K562 treated with DMSO at 1 percent for 24 hours (cell line): ENCODE results near the gene LIM2. TPM values are rescaled to one million over a fixed set of nuclear protein-coding genes. Genes with fewer than 3 reads are reported as not detected.

Source experiments
- total RNA-seq: library from RNA; unstranded; fragments of 300-600 nt; gene quantifications from 2 replicates; pipeline ENCODE4 v1.2.3, GENCODE V29; 2022; ENCODE audit warnings: low read depth; ENCODE audit not compliant: insufficient read depth

Gene LIM2, protein sequence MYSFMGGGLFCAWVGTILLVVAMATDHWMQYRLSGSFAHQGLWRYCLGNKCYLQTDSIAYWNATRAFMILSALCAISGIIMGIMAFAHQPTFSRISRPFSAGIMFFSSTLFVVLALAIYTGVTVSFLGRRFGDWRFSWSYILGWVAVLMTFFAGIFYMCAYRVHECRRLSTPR
- not detected in 2 replicates for total RNA-seq

DNA sequence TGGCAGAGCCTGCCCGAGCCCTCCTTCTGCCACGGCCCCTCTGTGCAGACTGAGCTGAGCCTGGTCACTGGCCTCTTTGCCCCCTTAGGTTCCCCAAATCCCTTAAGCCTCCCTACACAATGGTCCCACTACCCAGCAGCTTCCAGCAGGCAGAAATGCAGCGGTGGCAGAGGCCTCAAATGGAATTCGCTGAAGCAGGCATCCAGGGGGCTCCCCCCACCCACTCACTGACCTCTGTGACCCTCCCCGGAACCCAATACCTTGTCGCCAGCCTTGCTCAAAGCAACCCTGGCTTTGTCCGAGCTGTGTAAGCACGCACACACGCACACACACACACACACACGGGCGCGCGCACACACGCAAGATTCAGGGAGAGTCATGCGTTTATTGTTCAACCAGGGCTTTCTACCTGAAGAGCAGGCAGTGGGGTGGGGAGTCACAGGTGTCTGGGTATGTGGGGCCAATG lies at the start of gene LIM2:
Gene LIM2 (minus strand): TSS at position 51 of the 466 bp plus-strand sequence. CDS start 531 bp downstream, outside the sequence.

DNA sequence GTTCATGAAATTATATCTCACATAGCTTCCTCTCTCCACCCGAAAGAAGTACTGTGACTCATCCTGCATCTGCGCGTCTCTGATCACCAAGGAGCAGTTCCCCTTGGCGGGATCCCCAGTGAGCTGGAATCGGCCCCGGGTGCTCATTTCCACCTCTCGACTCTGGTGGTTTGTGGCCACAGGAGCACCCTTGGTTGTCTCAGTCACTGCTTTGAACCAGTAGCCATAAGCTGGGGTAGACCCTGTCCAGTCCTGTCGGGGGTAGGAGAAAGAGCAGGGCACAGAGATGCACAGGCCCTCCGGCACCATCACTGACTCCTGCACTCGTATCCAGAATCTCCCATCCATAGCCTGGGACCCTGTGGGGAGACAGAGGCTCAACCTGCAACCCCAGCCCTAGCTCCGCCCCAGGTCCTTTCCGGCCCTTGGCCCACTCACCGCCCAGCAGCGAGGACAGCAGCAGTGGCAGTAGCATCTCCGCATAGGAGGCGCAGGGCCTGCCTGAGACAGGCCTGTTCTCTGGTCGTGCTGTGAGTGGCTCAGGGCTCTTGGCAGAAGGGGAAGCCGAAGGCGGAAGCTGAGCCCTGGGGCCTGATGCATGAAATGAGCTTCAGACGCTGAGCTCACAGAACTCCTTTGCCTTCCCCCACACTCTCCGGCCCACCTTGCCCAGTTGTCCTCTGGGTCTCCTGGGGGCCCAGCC lies 29.5 kb upstream of the LIM2 start, which contains the start of gene SIGLEC10:
Gene SIGLEC10 (minus strand): TSS at position 536 of the 703 bp plus-strand sequence. CDS start 61 bp downstream, at position 475.

GRCh38 chr19:51372649-51373504 lies 14.9 kb downstream of the LIM2 start, which contains the start of gene NKG7:
Gene NKG7 (minus strand): TSS chr19:51372654. CDS start chr19:51372535, 119 bp downstream.

GRCh38 chr19:51368366-51369282 lies 19.1 kb downstream of the LIM2 start, which contains the start of gene CLDND2:
Gene CLDND2 (minus strand): TSS chr19:51369003. CDS start chr19:51368577, 426 bp downstream.

DNA sequence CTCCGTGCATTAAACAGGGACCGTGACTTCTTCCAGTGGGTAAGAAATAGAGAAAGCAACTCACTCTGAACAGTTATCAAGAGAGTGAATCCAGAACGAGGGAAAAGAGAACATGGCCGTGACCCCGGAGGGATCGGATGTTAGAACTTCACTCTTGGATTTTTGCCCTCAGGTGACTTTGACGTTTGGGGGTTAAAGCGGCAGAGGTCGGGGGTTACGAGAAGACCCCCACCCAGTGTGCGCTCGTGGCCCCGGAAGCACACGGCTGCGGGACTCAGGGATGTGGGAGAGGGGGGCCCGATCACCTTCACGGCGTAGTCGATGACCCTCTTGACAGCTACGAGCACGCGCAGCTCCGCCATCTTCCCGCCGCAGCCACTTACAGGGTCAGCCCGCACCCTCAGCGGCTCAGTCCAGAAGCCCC lies 21.8 kb downstream of the LIM2 start, which contains the start of gene ETFB:
Gene ETFB (minus strand): TSS at position 424 of the 424 bp plus-strand sequence. CDS start 62 bp downstream, at position 362.

GRCh38 chr19:51341976-51342580 lies 45.7 kb downstream of the LIM2 start, which contains the start of gene VSIG10L:
Gene VSIG10L (minus strand): TSS chr19:51342139. CDS start chr19:51342124, 15 bp downstream.

Other genes with a start within 250 kb of the LIM2 start
- gene SIGLEC7, start 245.7 kb downstream of the LIM2 start, total RNA-seq: 0.15 TPM in 1 of 2 replicates, not detected in the other
- 73.3 and 79.4 TPM in 2 replicates for gene CD33, start 162.9 kb downstream of the LIM2 start, total RNA-seq
- not detected in 2 replicates for gene SIGLECL1, start 136.9 kb downstream of the LIM2 start, total RNA-seq
- 0.25 TPM in 1 of 2 replicates, not detected in the other for gene IGLON5, start 76.3 kb downstream of the LIM2 start, total RNA-seq
- 11.0 and 11.2 TPM in 2 replicates for gene VSIG10L, start 45.8 kb downstream of the LIM2 start, total RNA-seq
- 300 and 330 TPM in 2 replicates for gene ETFB, start 21.6 kb downstream of the LIM2 start, total RNA-seq
- not detected in 2 replicates for gene CLDND2, start 19.0 kb downstream of the LIM2 start, total RNA-seq
- gene NKG7, start 15.3 kb downstream of the LIM2 start, total RNA-seq: 1.1 TPM in 1 of 2 replicates, not detected in the other
- 3.5 and 4.6 TPM in 2 replicates for gene C19orf84, start 2.6 kb upstream of the LIM2 start, total RNA-seq
- gene SIGLEC10, start 29.7 kb upstream of the LIM2 start, total RNA-seq: 0.34 and 1.2 TPM in 2 replicates
- 0.27 and 0.51 TPM in 2 replicates for gene SIGLEC8, start 70.5 kb upstream of the LIM2 start, total RNA-seq
- not detected in 2 replicates for gene CEACAM18, start 90.6 kb upstream of the LIM2 start, total RNA-seq
- 2.7 and 3.1 TPM in 2 replicates for gene SIGLEC12, start 113.8 kb upstream of the LIM2 start, total RNA-seq
- gene SIGLEC6, start 143.7 kb upstream of the LIM2 start, total RNA-seq: 21.0 and 23.9 TPM in 2 replicates
- 8.8 and 11.4 TPM in 2 replicates for gene ZNF175, start 183.3 kb upstream of the LIM2 start, total RNA-seq
- gene SIGLEC5, start 242.4 kb upstream of the LIM2 start, total RNA-seq: 0.45 TPM in 1 of 2 replicates, not detected in the other